Measurements from ENCODE around the gene PRDM11.

Gene PRDM11

GRCh38 chr11:45104006-45104789, 42.2 kb upstream of the PRDM11 start:
- no peak for TF ChIP-seq CTCF (conservative IDR thresholded peaks at IDR 0.05; ENCODE audit: low read length)
- no peak for DNase-seq (ENCODE audit: low read depth)
- H3K4me3 ChIP-seq (ENCODE audit: low read length), result no peak overlapping the region

DNA sequence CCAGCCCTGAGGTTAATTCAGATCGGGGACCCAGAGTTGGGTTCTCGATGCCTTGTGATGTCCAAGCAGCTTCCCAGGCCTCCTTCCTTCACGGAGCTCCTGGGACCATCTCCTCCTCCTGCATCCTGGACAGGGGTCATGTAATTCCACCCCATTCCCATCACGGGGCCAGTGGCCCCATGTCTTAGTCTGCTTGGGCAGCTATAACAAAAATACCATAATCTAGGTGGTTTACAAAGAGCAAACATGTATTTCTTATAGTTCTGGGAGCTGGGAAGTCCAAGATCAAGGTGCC, 41.7 kb upstream of the PRDM11 start:
- TF ChIP-seq CTCF (conservative IDR thresholded peaks at IDR 0.05; ENCODE audit: low read length), result no peak
- DNase-seq (ENCODE audit: low read depth), result no peak
- no peak overlapping the region for H3K4me3 ChIP-seq (ENCODE audit: low read length)

GRCh38 chr11:45105233-45105983, 41.0 kb upstream of the PRDM11 start:
- H3K4me3 ChIP-seq (ENCODE audit: low read length), result no peak overlapping the region
- peak; percentile 70 for DNase-seq (ENCODE audit: low read depth)

GRCh38 chr11:45105984-45106375, 40.5 kb upstream of the PRDM11 start:
- TF ChIP-seq CTCF (conservative IDR thresholded peaks at IDR 0.05; ENCODE audit: low read length), result no peak
- no peak overlapping the region for H3K4me3 ChIP-seq (ENCODE audit: low read length)
- DNase-seq (ENCODE audit: low read depth), result no peak

More at GRCh38 chr11:45105233-45105983, 41.0 kb upstream of the PRDM11 start:
- TF ChIP-seq CTCF (conservative IDR thresholded peaks at IDR 0.05; ENCODE audit: low read length), result peak; percentile 90

DNA sequence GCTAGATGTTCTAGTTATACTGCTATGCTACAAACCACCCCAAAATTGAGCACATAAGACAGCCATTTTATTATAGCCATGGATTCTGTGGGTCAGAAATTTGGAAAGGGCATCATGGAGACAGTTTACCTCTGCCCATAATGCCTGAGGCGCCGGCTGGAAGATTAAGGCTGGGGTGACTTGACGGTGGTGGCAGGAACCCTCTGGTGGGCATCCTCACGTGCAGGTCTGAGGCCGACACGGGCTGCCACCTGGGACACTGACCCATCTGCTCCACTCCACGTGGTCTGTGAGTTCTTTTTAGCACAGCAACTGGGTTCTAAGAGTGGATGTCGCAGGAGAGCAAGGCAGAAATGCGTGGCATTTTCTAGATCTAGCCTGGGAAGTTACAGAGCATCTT, 40.0 kb upstream of the PRDM11 start:
- TF ChIP-seq CTCF (conservative IDR thresholded peaks at IDR 0.05; ENCODE audit: low read length), result no peak
- DNase-seq (ENCODE audit: low read depth), result no peak
- no peak overlapping the region for H3K4me3 ChIP-seq (ENCODE audit: low read length)

GRCh38 chr11:45107029-45107428, 39.4 kb upstream of the PRDM11 start:
- DNase-seq (ENCODE audit: low read depth), result no peak
- no peak overlapping the region for H3K4me3 ChIP-seq (ENCODE audit: low read length)
- no peak for TF ChIP-seq CTCF (conservative IDR thresholded peaks at IDR 0.05; ENCODE audit: low read length)
